Left hindlimb (tissue), 1 donor: Measurements from ENCODE around the gene FBXO21.
"Not testable (repeated sequence)": the region's sequence is repeated elsewhere in the genome, so short reads cannot be mapped to it uniquely, and the experiment has no call there.

Experiments used
- DNase-seq: peaks from one replicate; pipeline ENCODE4 v3.0.0-alpha.2; 2018

The FBXO21 gene

GRCh38 chr12:117134059-117134458, 56.2 kb downstream of the FBXO21 start:
- DNase-seq: peak; percentile 62

- no peak for DNase-seq
These were observed 59.5 kb downstream of the FBXO21 start for GRCh38 chr12:117130801-117131200.

- DNase-seq: no peak
These were observed 60.9 kb downstream of the FBXO21 start for GRCh38 chr12:117129391-117129790.

GRCh38 chr12:117127933-117128823, 62.1 kb downstream of the FBXO21 start:
- DNase-seq: no peak

GRCh38 chr12:117126335-117126734, 63.9 kb downstream of the FBXO21 start:
- no peak for DNase-seq

- DNase-seq: no peak
These were observed 64.5 kb downstream of the FBXO21 start for GRCh38 chr12:117125767-117126166.

- no peak for DNase-seq
These were observed 65.0 kb downstream of the FBXO21 start for GRCh38 chr12:117125272-117125613.

- no peak for DNase-seq
These were observed 65.6 kb downstream of the FBXO21 start for GRCh38 chr12:117124421-117125271.

- DNase-seq: no peak
These were observed 68.8 kb downstream of the FBXO21 start for GRCh38 chr12:117121441-117121840.

- DNase-seq: no peak
These were observed 69.5 kb downstream of the FBXO21 start for GRCh38 chr12:117120787-117121186.

GRCh38 chr12:117119592-117120198, 70.6 kb downstream of the FBXO21 start:
- no peak for DNase-seq

GRCh38 chr12:117118838-117119591, 71.3 kb downstream of the FBXO21 start:
- DNase-seq: no peak

GRCh38 chr12:117114784-117115183, 75.5 kb downstream of the FBXO21 start:
- DNase-seq: no peak

GRCh38 chr12:117113231-117113630, 77.0 kb downstream of the FBXO21 start:
- DNase-seq: no peak

GRCh38 chr12:117111821-117112595, 78.3 kb downstream of the FBXO21 start:
- no peak for DNase-seq

- no peak for DNase-seq
These were observed 78.9 kb downstream of the FBXO21 start for GRCh38 chr12:117111386-117111785.

GRCh38 chr12:117109943-117110635, 80.2 kb downstream of the FBXO21 start:
- DNase-seq: no peak

GRCh38 chr12:117105902-117106301, 84.4 kb downstream of the FBXO21 start:
- no peak for DNase-seq

GRCh38 chr12:117104003-117104402, 86.3 kb downstream of the FBXO21 start:
- DNase-seq: not testable (repeated sequence)

GRCh38 chr12:117102800-117103181, 87.5 kb downstream of the FBXO21 start:
- no peak for DNase-seq
